Stromal cell of bone marrow (primary cell): ENCODE data around the gene GALNS.

Source experiments
- DNase-seq: peaks from one replicate; pipeline ENCODE4 v3.0.0-alpha.2; 2012; ENCODE audit warnings: low read depth

The GALNS gene

DNA sequence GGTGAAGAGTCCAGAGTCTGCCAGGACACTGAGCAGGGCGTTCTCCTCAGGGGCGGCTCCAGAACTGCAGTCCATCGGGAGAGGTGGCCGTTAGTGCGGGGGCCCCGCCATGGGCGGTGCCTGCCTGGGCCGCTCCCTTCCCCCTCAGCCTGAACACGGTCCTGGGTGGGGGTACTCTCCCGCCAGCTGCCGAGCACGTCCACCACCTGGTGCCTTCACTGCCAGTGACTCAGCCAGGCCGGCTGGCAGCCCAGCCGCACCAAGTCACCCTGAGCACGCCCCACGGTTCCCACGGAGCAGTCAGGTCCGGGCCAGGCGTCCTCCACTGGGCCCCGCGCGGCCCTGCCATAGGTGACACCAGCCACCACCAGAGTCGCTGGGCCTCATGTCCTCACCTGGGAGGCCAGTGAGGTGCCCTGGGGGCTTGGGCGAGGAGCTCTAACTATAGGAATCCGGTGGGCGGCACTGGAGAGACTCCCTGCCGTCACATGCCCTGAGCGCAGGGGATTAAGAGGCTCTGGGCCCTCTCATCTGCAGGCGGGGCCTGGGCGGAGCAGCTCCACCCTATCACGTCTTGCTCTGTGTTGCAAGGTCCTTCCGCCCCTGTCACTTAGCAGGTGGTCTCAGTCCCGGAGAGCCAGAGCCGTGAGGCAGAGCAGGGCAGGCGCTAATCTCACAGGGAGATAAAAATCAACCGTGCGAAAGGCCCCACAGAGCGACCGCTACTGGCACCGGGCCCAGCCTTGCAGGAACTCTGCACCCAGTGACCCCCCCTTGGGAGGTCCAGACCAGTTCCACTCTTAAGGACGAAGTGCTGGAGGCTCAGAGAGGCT is 86.1 kb downstream of the GALNS start:
- DNase-seq: no peak

DNA sequence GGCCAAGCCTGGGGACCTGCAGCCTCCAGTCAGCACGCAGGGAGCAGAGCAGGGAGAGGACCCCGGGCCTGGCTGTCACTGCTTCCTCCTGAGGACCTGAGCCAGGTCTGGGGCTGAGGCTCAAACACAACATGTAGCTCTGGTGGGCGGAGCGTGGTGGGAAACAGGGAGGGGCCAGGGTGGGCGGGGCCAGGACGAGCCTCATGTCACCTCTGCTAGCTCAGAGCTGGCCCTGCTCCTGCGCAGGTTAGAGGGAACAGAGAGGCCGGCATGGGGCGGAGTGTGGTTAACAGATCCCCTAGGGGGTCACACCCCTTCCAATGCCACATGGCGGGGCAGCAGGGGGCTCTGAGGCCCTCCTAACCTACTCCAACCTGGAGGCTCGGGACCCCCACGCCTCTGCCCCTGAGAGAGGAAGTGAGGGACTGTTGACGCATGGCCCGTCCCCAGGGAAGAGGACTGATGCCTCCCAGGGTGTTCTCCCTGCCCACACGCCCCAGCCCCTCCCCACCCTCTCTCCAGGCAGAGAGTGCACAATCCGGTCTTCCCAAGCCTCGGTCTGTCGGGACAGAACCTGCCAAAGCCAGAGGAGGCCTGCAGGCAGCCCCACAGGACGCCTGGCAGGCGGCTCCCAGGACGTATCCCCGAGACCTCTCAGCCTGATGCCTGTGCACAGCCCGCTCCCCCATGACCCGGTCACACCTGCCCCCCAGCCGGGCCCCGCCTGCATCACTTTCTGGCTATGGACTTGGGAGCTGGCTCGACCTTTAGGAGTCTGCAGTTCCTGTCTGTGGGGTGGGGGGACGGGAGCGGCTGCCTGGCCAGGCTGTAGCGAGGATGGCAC is 86.9 kb downstream of the GALNS start:
- DNase-seq: no peak

DNA sequence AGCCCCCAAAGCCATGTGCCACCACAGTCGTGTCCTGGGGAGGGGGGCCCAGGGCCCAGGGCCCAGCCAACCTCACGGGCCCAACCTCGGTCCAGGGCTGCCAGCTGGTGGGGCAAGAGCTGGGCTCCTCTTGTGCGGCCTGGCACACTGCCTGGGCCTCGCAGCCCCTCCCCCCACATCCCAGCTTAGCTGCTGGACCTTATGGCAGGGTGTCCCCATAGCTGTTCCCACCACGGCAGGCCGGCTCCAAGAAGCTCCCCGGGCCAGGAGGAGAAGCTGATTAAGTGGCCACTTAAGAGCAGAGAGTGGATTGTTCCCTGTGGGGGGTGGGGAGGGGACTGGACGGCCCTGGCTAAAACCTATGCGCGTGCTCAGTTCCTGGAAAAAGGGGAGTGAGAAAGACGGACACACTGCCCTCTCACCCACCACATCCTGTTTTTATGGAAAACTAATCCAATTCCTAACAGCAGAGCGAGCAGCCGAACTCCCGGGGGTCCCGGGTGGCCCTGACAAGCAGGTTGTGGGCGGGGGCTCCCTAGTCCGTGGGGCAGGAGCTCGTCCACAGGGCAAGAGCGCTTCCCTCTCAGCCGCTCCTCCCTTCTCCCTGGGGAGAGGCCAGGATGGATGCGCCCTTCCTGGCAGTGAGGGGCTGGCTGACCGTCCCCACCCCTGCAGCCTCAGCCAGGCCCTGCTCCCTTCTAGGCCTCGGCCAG is 88.5 kb downstream of the GALNS start:
- DNase-seq: peak; percentile 69

DNA sequence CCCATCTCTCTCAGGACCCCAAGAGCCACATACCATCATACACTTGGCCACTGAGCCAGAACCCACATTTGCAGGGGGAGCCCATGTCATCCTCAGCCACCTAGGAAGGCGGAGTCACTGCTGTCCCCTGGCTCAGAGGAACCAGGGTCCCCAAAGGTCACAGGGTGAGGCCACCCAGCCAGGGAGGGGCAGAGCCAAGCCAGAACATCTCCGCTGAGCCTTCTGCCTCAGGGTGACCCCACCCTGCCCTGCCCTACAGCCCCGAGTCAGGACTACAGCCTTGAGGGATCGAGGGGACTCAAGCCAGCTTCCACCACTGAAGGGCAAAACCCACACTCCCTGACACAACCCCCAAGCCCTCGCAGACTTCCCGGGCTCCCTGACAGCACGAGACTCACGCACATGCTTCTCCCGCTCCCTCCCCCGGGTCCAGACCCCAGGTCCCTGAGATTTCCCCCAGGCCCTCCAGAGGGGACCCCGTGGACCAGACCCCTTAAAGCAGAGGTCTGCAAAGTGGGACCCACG is 89.1 kb downstream of the GALNS start:
- DNase-seq: no peak

DNA sequence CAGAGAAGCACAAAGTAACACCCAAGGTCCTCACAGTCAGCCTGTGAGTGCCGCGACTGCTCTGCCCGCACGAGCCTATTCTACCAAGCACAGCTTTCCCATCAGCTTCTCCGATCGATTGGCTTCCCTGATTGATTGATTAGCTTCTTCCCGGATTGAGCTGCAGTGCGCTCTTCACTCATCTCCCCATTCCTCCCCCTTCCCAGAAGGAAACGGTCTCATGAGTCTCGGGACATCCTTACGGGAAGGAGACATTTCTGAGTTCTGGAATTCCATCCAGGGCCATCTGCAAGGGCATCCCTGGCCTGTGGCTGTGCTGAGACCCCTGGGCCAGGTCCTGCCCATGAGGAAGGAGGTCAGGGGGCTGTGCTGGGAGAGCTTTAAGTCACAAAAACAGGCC is 89.8 kb downstream of the GALNS start:
- DNase-seq: no peak

DNA sequence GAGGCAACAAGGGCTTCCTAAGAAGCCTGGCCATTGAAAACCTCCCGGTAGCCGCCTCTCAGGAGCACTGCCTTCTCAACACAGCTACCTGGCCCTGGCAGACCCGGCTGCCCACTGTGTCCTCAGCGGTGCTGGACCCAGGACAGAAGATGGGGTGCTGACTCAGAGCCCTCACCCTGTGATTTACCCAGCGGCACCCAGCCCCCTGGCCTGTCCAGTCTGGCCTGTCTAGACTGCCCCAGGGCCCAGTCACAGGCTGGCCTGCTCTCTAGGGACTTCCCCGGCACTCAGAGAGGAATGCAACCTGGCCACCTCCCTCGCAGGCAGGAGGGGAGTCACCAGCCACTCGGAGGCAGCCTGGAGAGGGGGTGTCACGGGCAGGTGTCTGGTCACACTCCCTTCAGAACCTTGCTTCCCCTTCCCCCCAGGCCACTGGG is 91.8 kb downstream of the GALNS start:
- no peak for DNase-seq

DNA sequence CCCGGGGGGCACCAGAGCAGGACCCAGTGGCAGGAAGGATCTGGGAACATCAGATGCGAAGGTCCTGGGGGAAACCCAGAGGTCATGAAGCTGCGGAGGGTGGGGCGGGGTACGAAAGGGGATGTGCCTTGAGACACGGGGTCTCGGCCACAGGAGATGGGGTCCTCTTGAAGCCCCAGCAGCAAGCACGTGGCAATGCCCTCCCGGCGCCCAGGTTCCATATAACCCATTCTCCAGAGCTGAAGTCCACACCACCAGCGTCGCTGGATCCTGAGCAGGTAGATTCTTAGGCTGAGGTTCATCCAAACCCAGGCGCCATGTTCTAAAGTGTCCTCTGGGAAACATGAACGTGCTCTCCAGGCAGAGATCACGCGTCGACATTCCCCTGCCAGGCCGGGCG is 92.7 kb downstream of the GALNS start:
- DNase-seq: no peak
